GM12878 (cell line): ENCODE measurements around the gene CFHR5. TPM values are rescaled to one million over a fixed set of nuclear protein-coding genes. Genes with fewer than 3 reads are reported as not detected.

Experiments
- ATAC-seq: fragments of 200-7000 bp; cut with Tn5 transposase; 3 replicates; pipeline ENCODE4 v1.9.1; 2020; ENCODE audit warnings: mild to moderate bottlenecking, moderate library complexity
- BruUV-seq: library from RNA; stranded (reverse); fragments of 400-500 nt; replicated peaks from 2 replicates; lab custom pipeline; 2021; lab: Mats Ljungman, UMichigan
- CTCF ChIA-PET: fragments of 300-600 bp; sonication (Branson Sonifier 250); formaldehyde crosslinking; extraction: SDS; loops from one replicate; lab custom pipeline; 2021; ENCODE audit warnings: inconsistent platforms; lab: Yijun Ruan, JAX
- POLR2A ChIA-PET: fragments of 350-600 bp; formaldehyde crosslinking; extraction: SDS; loops from one replicate; lab custom pipeline; 2021; ENCODE audit warnings: inconsistent platforms; lab: Charles Lee
- RAD21 ChIA-PET: fragments of 300-600 bp; sonication (Branson Sonifier 250); formaldehyde crosslinking; loops from one replicate; lab custom pipeline; 2023; ENCODE audit warnings: antibody characterized with exemption; ENCODE audit not compliant: unreplicated experiment; lab: Charles Lee
- SMC1A ChIA-PET: fragments of 300-600 bp; sonication (Branson Sonifier 250); formaldehyde crosslinking; loops from one replicate; lab custom pipeline; 2023; ENCODE audit not compliant: unreplicated experiment, uncharacterized antibody; lab: Charles Lee
- DNase-seq: peaks from one replicate; pipeline ENCODE4 v3.0.0-alpha.2; 2011; ENCODE audit warnings: low read depth, low spot score
- FAIRE-seq: peaks from 3 replicates; lab custom pipeline; 2011; peaks lifted over from hg19 to GRCh38; lab: Jason Lieb, UNC
- H2AFZ ChIP-seq: 2 replicates; pipeline ENCODE4 v1.6.0; 2011; ENCODE audit warnings: low read depth, low read length, control low read depth; ENCODE audit not compliant: control insufficient read depth
- H3K27ac ChIP-seq: 2 replicates; pipeline ENCODE4 v1.5.1; 2011; ENCODE audit warnings: control low read depth; ENCODE audit not compliant: control insufficient read depth, insufficient read depth
- H3K27me3 ChIP-seq, 2 experiments: replicated peaks in 1 of 2; 2 replicates each; pipeline versions ENCODE4 v1.6.0 to v1.6.1; 2011; ENCODE audit warnings: low read length in 1 of 2; ENCODE audit not compliant: control insufficient read depth in 2 of 2, insufficient read depth in 2 of 2
- H3K36me3 ChIP-seq, 2 experiments: 2 replicates each; pipeline ENCODE4 v1.5.1; 2011; ENCODE audit warnings: low read length in 1 of 2; ENCODE audit not compliant: control insufficient read depth in 2 of 2, insufficient read depth in 2 of 2
- H3K4me1 ChIP-seq: 2 replicates; pipeline ENCODE4 v1.6.1; 2011; ENCODE audit warnings: mild to moderate bottlenecking, low read length, moderate library complexity, mixed read lengths; ENCODE audit not compliant: control insufficient read depth, insufficient read depth
- H3K4me2 ChIP-seq: 2 replicates; pipeline ENCODE4 v1.6.0; 2011; ENCODE audit warnings: control low read depth; ENCODE audit not compliant: control insufficient read depth, insufficient read depth
- H3K4me3 ChIP-seq: fragments of 200-600 bp; sonication (generic); 2 replicates; pipeline ENCODE4 v1.5.1; 2016
- H3K79me2 ChIP-seq: 2 replicates; pipeline ENCODE4 v1.6.0; 2011; ENCODE audit warnings: low read length; ENCODE audit not compliant: control insufficient read depth, insufficient read depth
- H3K9ac ChIP-seq: 2 replicates; pipeline ENCODE4 v1.8.0; 2011; ENCODE audit warnings: low read length, control low read depth, mixed read lengths; ENCODE audit not compliant: control insufficient read depth, insufficient read depth
- H3K9me3 ChIP-seq: replicated peaks from 3 replicates; pipeline ENCODE4 v1.5.1; 2011; ENCODE audit warnings: mild to moderate bottlenecking, low read length; ENCODE audit not compliant: control insufficient read depth, insufficient read depth
- H4K20me1 ChIP-seq: 2 replicates; pipeline ENCODE4 v1.6.0; 2011; ENCODE audit not compliant: control insufficient read depth, insufficient read depth
- BACH1 ChIP-seq: fragments of 450-650 bp; IDR thresholded peaks from 2 replicates; pipeline ENCODE4 v1.6.1; 2017; ENCODE audit warnings: mild to moderate bottlenecking, borderline replicate concordance
- BCL11A ChIP-seq: IDR thresholded peaks from 2 replicates; pipeline ENCODE4 v1.6.1; 2011; ENCODE audit warnings: low read depth, low read length
- IRF3 ChIP-seq: fragments of 450-650 bp; IDR thresholded peaks from 2 replicates; pipeline ENCODE4 v1.6.1; 2014; ENCODE audit warnings: mild to moderate bottlenecking
- KAT2A ChIP-seq: conservative IDR thresholded peaks from 2 replicates; pipeline ENCODE4 v1.6.1; 2011; ENCODE audit warnings: low read depth, low read length; ENCODE audit not compliant: control insufficient read depth
- PML ChIP-seq: IDR thresholded peaks from 2 replicates; pipeline ENCODE4 v1.6.1; 2012; ENCODE audit warnings: low read length, inconsistent platforms
- POLR2A ChIP-seq: IDR thresholded peaks from 2 replicates; pipeline ENCODE4 v1.6.1; 2011; ENCODE audit warnings: low read depth, mild to moderate bottlenecking, low read length
- RFX5 ChIP-seq: IDR thresholded peaks from 2 replicates; pipeline ENCODE4 v1.6.1; 2011; ENCODE audit warnings: low read depth, low read length, improper control_type of control experiment
- WGBS: methylation state at CpG from one replicate; pipeline ENCODE4 v1.1.6; 2016; ENCODE audit warnings: low lambda C conversion rate; ENCODE audit not compliant: insufficient replicate concordance, insufficient coverage; ENCODE audit errors: missing lambda C conversion rate; 5-methylcytosine and 5-hydroxymethylcytosine counted together
- in situ Hi-C: fragments of 300-500 bp; cut with MboI; formaldehyde crosslinking; loops from 9 replicates; pipeline ENCODE4 v1.14.3; 2018; ENCODE audit warnings: mixed read lengths
- intact Hi-C: fragments of 100-400 bp; cut with micrococcal nuclease; formaldehyde crosslinking; loops from one replicate; pipeline ENCODE4 v1.14.2; 2022; ENCODE audit not compliant: unreplicated experiment
- polyA plus RNA-seq, 11 experiments: library from polyadenylated mRNA; depleted of rRNA in 4 of 11; unstranded in 6 of 11; stranded (reverse) in 5 of 11; fragments of >200 nt; fragmentation: Nextera tagmentation in 4 of 11; fragmentation: Illumina TruSeq in 1 of 11; extraction: Ambion mirVana in 4 of 11; extraction: Trizol in 1 of 11; gene quantifications; 1 replicate in 1 of 11; 2 replicates in 10 of 11; pipeline versions ENCODE4 v1.2.1 to v1.2.3, GENCODE V29; 2011 to 2016; ENCODE audit warnings: inconsistent platforms in 2 of 11, missing spikeins in 2 of 11, low read depth in 1 of 11
- total RNA-seq, 4 experiments: library from RNA; depleted of rRNA in 3 of 4; stranded (reverse); fragments of >200 nt in 3 of 4; fragmentation: Illumina TruSeq in 1 of 4; extraction: Trizol in 1 of 4; gene quantifications; 2 replicates each; pipeline versions ENCODE4 v1.2.1 to v1.2.3, GENCODE V29; 2013 to 2021
- TF ChIP-seq, protein P1 (sequence below): fragments of 450-650 bp; IDR thresholded peaks from 2 replicates; pipeline ENCODE4 v1.6.1; 2017; ENCODE audit warnings: low read depth, mild to moderate bottlenecking, moderate library complexity

Gene CFHR5
- total and polyA plus RNA-seq, 10 of the 15 experiments (the other 5 are each of a cell fraction or from before 2014, with no cell fraction given), result not detected

DNA sequence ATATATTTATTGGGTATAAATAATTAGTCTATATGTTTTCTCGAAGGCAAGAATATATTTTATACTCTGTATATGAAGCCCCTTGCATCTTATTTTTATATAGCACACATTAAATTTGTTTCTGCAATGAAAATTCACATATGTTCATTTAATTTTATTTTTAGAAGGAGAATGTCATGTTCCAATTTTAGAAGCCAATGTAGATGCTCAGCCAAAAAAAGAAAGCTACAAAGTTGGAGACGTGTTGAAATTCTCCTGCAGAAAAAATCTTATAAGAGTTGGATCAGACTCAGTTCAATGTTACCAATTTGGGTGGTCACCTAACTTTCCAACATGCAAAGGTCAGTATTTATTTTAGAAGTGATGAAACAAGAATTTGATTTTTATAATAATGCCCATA, 16.6 kb downstream of the CFHR5 start:
- Histone ChIP-seq H3K4me1 (no peaks in the 10 kb centered on the region), H3K9me3 (no peaks in the 10 kb centered on the region), H3K27me3 (no peaks in the 10 kb centered on the region), H2AFZ (no peak overlapping the region), H3K9ac (no peak overlapping the region), H4K20me1 (no peaks in the 10 kb centered on the region), H3K4me2 (no peak overlapping the region), H3K36me3 (no peaks in the 10 kb centered on the region), H3K27ac (no peak overlapping the region), H3K4me3 (no peak overlapping the region), H3K79me2 (no peaks in the 10 kb centered on the region)
- BruUV-seq, result no TSS peak
- FAIRE-seq, result no peak
- in situ Hi-C loops, result no loop called here
- CTCF ChIA-PET, result no interaction called here
- intact Hi-C loops, result no loop called here
- DNase-seq, result no peak
- SMC1A ChIA-PET, result interaction anchor here (0.6 to 0.7 kb wide), 2 partner anchors 39 to 403 kb away, joined by 3 read pairs; no protein-coding TSS in a partner anchor
- POLR2A ChIA-PET, result no interaction called here
- no peak for TF ChIP-seq RFX5
- TF ChIP-seq KAT2A, result no peak
- no peak for TF ChIP-seq PML
- TF ChIP-seq IRF3, result no peak
- TF ChIP-seq BCL11A, result no peak
- TF ChIP-seq BACH1, result no peak
- TF ChIP-seq POLR2A, result no peak
- TF ChIP-seq, protein P1, sequence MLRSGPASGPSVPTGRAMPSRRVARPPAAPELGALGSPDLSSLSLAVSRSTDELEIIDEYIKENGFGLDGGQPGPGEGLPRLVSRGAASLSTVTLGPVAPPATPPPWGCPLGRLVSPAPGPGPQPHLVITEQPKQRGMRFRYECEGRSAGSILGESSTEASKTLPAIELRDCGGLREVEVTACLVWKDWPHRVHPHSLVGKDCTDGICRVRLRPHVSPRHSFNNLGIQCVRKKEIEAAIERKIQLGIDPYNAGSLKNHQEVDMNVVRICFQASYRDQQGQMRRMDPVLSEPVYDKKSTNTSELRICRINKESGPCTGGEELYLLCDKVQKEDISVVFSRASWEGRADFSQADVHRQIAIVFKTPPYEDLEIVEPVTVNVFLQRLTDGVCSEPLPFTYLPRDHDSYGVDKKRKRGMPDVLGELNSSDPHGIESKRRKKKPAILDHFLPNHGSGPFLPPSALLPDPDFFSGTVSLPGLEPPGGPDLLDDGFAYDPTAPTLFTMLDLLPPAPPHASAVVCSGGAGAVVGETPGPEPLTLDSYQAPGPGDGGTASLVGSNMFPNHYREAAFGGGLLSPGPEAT, result no peak
- RAD21 ChIA-PET, result no interaction called here
- 2% methylated on average over 2 of the region's 2 CpGs for WGBS
- no peak for ATAC-seq
